Right lobe of liver (tissue), 6 donors: ENCODE data around the gene RGS13. TPM values are rescaled to one million over a fixed set of nuclear protein-coding genes. Genes with fewer than 3 reads are reported as not detected.

ENCODE experiments used
- ATAC-seq, 4 donors: fragments of 200-7000 bp; cut with Tn5 transposase; one replicate each; pipeline ENCODE4 v1.9.1; 2020; ENCODE audit warnings: mild to moderate bottlenecking in 4 of 4, moderate library complexity in 4 of 4
- DNase-seq, 3 donors: peaks; one replicate each; pipeline ENCODE4 v3.0.0-alpha.2; 2020
- H3K27ac ChIP-seq, 3 donors: fragments of 200-600 bp; one replicate each; pipeline ENCODE4 v1.8.0; 2022
- H3K27me3 ChIP-seq, 2 donors: fragments of 200-600 bp; one replicate each; pipeline ENCODE4 v1.8.0; 2022
- H3K36me3 ChIP-seq, 4 donors: fragments of 200-600 bp; sonication (generic) in 1 of 4; one replicate each; pipeline versions ENCODE4 v1.5.1 to v1.8.0; 2017 to 2022; ENCODE audit warnings: control low read depth in 1 of 4
- H3K4me1 ChIP-seq, 4 donors: fragments of 200-600 bp; sonication (generic) in 1 of 4; one replicate each; pipeline versions ENCODE4 v1.5.1 to v1.8.0; 2017 to 2022; ENCODE audit warnings: control low read depth in 1 of 4
- H3K4me3 ChIP-seq, 3 donors: fragments of 200-600 bp; one replicate each; pipeline ENCODE4 v1.8.0; 2022
- H3K9me3 ChIP-seq, 4 donors: fragments of 200-600 bp; sonication (generic) in 1 of 4; one replicate each; pipeline versions ENCODE4 v1.5.1 to v1.8.0; 2017 to 2022; ENCODE audit warnings: control low read depth in 1 of 4
- POLR2A ChIP-seq: fragments of 450-650 bp; IDR thresholded peaks from one replicate; pipeline ENCODE4 v1.6.1; 2017; ENCODE audit warnings: antibody characterized with exemption, mild to moderate bottlenecking
- WGBS: methylation state at CpG from one replicate; pipeline ENCODE4 v1.1.6; 2018; ENCODE audit warnings: low coverage, low lambda C conversion rate; ENCODE audit not compliant: insufficient coverage; ENCODE audit errors: missing lambda C conversion rate; 5-methylcytosine and 5-hydroxymethylcytosine counted together
- intact Hi-C, 2 donors: fragments of 100-400 bp; cut with DNase I; formaldehyde crosslinking; loops; one replicate each; pipeline versions ENCODE4 v1.11.2 to v1.14.1; 2022
- total RNA-seq, 6 experiments: library from RNA; depleted of rRNA in 2 of 6; stranded (reverse); fragments of >200 nt in 2 of 6; fragmentation: NEBNext Ultra II Directional in 3 of 6; extraction: Animal tissue kit (Norgen Biotek cat#: 25700) in 3 of 6; gene quantifications; one replicate each; pipeline versions ENCODE4 v1.1.0 to v1.2.4, GENCODE V29; 2016 to 2023
- TF ChIP-seq, protein P1 (sequence below), 4 donors: fragments of 200-600 bp in 3 of 4; fragments of 450-650 bp in 1 of 4; IDR thresholded peaks; one replicate each; pipeline versions ENCODE4 v1.5.1 to v1.8.0; 2016 to 2022; ENCODE audit warnings: antibody characterized with exemption in 4 of 4, mild to moderate bottlenecking in 2 of 4
- donor health status: DM: no; HTN: yes; CAD: no.
- donor health status: DM: no; HTN: no; CAD: no.
- donor health status: DM: no; HTN: no; CAD: no.
- donor health status: DM: no; HTN: yes; CAD: no.
- donor health status: DM: no; HTN: yes; CAD: no.

RGS13 gene
- total RNA-seq, 6 experiments from 2014 or later, result not detected

DNA sequence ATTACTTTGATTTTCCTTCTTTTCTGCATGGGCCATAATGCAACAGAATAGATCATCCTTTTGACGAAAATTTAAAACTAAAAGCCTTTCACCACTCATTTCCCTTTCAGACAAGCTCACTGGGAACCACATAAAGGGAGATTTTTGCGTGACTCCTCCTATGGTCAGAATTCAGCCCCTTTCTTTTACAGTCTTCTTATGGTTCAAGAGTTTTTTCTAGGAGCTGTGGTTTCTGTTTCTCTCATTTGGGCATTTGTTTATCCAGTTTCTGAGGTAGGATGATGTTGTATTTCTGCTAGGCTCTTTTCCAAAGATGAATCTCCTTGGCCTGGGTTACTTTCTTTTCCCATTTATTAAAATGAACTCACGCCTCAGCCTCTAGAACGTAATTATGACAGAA lies 43.4 kb upstream of the RGS13 start:
- Histone ChIP-seq H3K27ac (no peak overlapping the region), H3K36me3 (no peaks in the 10 kb centered on the region), H3K4me3 (no peak overlapping the region), H3K4me1 (no peaks in the 10 kb centered on the region), H3K27me3 (no peaks in the 10 kb centered on the region), H3K9me3 (no peaks in the 10 kb centered on the region)
- ATAC-seq (no peak), DNase-seq (no peak)
- no peak for TF ChIP-seq POLR2A
- TF ChIP-seq, protein P1, sequence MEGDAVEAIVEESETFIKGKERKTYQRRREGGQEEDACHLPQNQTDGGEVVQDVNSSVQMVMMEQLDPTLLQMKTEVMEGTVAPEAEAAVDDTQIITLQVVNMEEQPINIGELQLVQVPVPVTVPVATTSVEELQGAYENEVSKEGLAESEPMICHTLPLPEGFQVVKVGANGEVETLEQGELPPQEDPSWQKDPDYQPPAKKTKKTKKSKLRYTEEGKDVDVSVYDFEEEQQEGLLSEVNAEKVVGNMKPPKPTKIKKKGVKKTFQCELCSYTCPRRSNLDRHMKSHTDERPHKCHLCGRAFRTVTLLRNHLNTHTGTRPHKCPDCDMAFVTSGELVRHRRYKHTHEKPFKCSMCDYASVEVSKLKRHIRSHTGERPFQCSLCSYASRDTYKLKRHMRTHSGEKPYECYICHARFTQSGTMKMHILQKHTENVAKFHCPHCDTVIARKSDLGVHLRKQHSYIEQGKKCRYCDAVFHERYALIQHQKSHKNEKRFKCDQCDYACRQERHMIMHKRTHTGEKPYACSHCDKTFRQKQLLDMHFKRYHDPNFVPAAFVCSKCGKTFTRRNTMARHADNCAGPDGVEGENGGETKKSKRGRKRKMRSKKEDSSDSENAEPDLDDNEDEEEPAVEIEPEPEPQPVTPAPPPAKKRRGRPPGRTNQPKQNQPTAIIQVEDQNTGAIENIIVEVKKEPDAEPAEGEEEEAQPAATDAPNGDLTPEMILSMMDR (IDR thresholded peaks at IDR 0.05), result no peak
- intact Hi-C loops, result no loop called here
- 77% methylated on average over 4 of the region's 4 CpGs for whole genome bisulfite sequencing

DNA sequence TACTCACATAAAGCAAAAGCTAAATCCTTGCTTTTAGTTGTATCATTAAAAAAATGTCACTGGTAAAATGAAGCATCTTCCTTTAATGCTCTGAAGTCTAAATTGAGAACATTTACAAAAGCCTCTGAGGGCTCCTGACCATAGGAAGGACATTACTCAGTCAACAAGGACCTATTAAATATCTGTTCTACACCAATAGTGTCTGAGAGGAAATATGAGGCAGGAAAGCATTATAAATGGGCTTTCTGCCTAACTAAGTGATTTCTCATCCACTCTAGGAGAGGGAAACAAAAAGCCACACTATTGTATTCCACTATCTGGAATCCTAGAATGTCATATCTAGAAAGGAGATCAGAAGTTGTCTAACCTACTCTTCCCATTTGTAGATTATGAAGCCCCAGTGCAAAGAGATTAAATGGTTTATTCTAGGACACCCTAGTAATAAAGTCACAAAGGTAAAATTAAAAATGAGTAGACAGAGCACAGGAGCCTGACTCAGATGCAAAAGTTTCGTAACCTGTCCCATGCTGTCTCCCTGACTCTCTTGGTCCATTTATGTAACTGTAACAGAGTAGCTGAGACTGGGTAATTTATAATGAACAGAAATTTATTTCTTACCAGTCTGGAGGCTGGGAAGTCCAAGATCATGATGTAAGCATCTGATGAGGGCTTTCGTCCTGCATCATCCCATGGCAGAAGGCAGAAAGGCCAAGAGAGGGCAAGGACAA lies 42.8 kb upstream of the RGS13 start:
- TF ChIP-seq POLR2A, result no peak
- Histone ChIP-seq H3K4me1 (no peaks in the 10 kb centered on the region), H3K9me3 (no peaks in the 10 kb centered on the region), H3K36me3 (no peaks in the 10 kb centered on the region), H3K27me3 (no peaks in the 10 kb centered on the region), H3K27ac (no peak overlapping the region), H3K4me3 (no peak overlapping the region)
- ATAC-seq (no peak), DNase-seq (no peak)
- 91% methylated on average over 2 of the region's 2 CpGs for WGBS
- intact Hi-C loops, result no loop called here

DNA sequence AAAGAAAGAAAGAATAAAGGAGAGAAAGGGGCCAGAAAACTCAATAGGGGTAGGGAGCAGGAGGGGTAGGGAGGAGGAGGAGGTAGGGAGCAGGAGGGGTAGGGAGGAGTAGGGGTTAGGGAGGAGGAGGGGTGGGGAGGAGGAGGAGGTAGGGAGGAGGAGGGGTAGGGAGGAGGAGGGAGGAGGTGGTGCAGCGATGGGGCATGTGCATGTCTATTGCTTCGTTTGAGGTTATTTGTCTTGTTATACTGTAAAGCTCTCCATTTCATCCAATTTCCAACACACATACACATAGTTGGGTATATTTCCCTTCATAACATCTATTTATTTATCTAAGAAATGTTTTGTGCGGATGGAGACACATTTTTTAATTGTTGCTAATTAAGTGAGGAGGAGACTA lies 40.6 kb upstream of the RGS13 start:
- DNase-seq (no peak), ATAC-seq (no peak)
- 66% methylated on average over 3 of the region's 3 CpGs for WGBS
- Histone ChIP-seq H3K4me1 (no peaks in the 10 kb centered on the region), H3K4me3 (no peak overlapping the region), H3K27ac (no peak overlapping the region), H3K9me3 (no peaks in the 10 kb centered on the region), H3K27me3 (no peaks in the 10 kb centered on the region), H3K36me3 (no peaks in the 10 kb centered on the region)
- TF ChIP-seq, protein P1 (IDR thresholded peaks at IDR 0.05), result no peak
- TF ChIP-seq POLR2A, result no peak
- intact Hi-C loops, result no loop called here

DNA sequence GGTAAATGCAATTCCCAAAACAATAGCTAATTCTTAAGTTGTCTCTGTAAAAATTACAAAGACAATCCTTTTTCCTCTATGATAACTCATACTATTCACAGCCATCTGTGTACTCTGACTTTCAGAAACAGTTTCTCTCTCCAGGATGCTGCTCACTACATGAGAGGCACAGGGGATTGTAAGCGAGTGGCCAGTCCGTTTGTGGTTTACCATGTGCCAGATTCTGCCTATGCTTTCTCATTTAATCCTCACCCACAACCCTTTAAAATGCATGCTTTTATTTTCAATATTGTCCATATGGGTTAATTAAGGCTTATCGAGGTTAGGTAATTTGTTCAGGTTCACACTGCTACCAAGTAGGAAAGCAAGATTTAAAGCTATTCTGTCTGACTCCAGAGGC lies 37.4 kb upstream of the RGS13 start:
- no peak overlapping the region for H3K4me3 ChIP-seq
- intact Hi-C loops, result no loop called here
- no peak for DNase-seq
- no peak overlapping the region for H3K27ac ChIP-seq
- ATAC-seq, result no peak
- H3K27me3 ChIP-seq, result no peaks in the 10 kb centered on the region
- WGBS, result 66% methylated on average over 3 of the region's 3 CpGs
- H3K9me3 ChIP-seq, result no peaks in the 10 kb centered on the region
- H3K36me3 ChIP-seq, result no peaks in the 10 kb centered on the region
- TF ChIP-seq, protein P1 (IDR thresholded peaks at IDR 0.05), result no peak
- TF ChIP-seq POLR2A, result no peak
- H3K4me1 ChIP-seq, result peaks cover 0 to 2% (median 0%) of the 10 kb centered on the region in 4 donors

DNA sequence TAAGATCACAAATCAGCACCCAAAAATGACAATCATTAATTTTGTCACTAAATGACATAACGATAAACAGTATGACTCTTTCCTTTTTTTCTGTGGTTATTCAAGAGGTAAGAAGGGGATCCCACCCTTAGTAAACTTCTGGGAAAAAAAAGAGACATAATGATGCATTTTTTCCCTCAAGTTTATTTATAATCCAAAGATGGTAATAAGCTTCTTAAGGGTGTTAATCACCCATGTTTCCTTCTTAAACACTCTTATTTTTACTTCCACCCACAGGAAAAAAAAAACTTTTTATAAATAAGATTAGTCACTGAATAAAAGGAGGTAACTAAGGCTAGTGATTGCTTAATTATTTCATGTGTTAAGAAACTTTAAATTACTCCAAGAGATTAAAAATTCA lies 35.7 kb upstream of the RGS13 start:
- peaks cover 0 to 4% (median 0%) of the 10 kb centered on the region in 4 donors for H3K4me1 ChIP-seq
- intact Hi-C loops, result loop anchor here (10.0 kb wide), 1 partner anchor 125 kb away; no protein-coding TSS in a partner anchor
- ATAC-seq (no peak), DNase-seq (no peak)
- H3K27ac ChIP-seq, result no peak overlapping the region
- WGBS, result 75% methylated on average over 1 of the region's 1 CpG
- no peaks in the 10 kb centered on the region for H3K36me3 ChIP-seq
- no peaks in the 10 kb centered on the region for H3K27me3 ChIP-seq
- H3K4me3 ChIP-seq, result no peak overlapping the region
- H3K9me3 ChIP-seq, result no peaks in the 10 kb centered on the region
- no peak for TF ChIP-seq POLR2A
- TF ChIP-seq, protein P1 (IDR thresholded peaks at IDR 0.05), result no peak
